ENCODE results near the gene SGIP1. TPM values are rescaled to one million over a fixed set of nuclear protein-coding genes. Genes with fewer than 3 reads are reported as not detected.

SGIP1 gene
- total and polyA plus RNA-seq, 4 donors = 2.7 to 17.0 (median 4.7) TPM

- no peaks in the 10 kb centered on the region for H3K36me3 ChIP-seq (ENCODE audit: control insufficient read depth in 4 of 4, insufficient read depth in 4 of 4, low read length in 4 of 4)
- no peaks in the 10 kb centered on the region for H3K9me3 ChIP-seq (ENCODE audit: control insufficient read depth in 4 of 4, insufficient read depth in 3 of 4, low read length in 3 of 4)
- no peak overlapping the region for H3K27ac ChIP-seq (ENCODE audit: low read depth in 1 of 2, low read length in 1 of 2)
- WGBS, 2 donors = 16 to 18% methylated on average over 1 of the region's 1 CpG
- ATAC-seq (ENCODE audit: insufficient read depth, low FRiP score) (no peak), DNase-seq (no peak)
- no peak for TF ChIP-seq CTCF (IDR thresholded peaks at IDR 0.05; ENCODE audit: control extremely low read depth, extremely low read depth)
- peaks cover 0 to 9% (median 0%) of the 10 kb centered on the region in 3 donors for H3K27me3 ChIP-seq (ENCODE audit: control insufficient read depth in 3 of 3, insufficient read depth in 3 of 3, low read length in 2 of 3)
- H3K4me3 ChIP-seq = no peak overlapping the region
- H3K9ac ChIP-seq (ENCODE audit: insufficient read depth in 1 of 2, low read length in 2 of 2) = no peak overlapping the region
- H3K4me1 ChIP-seq (ENCODE audit: control insufficient read depth in 5 of 5, insufficient read depth in 5 of 5, low read length in 5 of 5) = peaks cover 0 to 8% (median under 1%) of the 10 kb centered on the region in 5 donors
These were observed 213.5 kb downstream of the SGIP1 start for GRCh38 chr1:66747501-66747900.

GRCh38 chr1:66750577-66750976 lies 216.6 kb downstream of the SGIP1 start:
- TF ChIP-seq CTCF (IDR thresholded peaks at IDR 0.05; ENCODE audit: control extremely low read depth, extremely low read depth) = no peak
- WGBS, 2 donors = 46 to 68% methylated on average over 3 of the region's 3 CpGs
- ATAC-seq (ENCODE audit: insufficient read depth, low FRiP score) (no peak), DNase-seq (no peak)
- Histone ChIP-seq H3K9ac (ENCODE audit: insufficient read depth in 1 of 2, low read length in 2 of 2) (no peak overlapping the region), H3K27ac (ENCODE audit: low read depth in 1 of 2, low read length in 1 of 2) (no peak overlapping the region), H3K4me3 (no peak overlapping the region), H3K36me3 (ENCODE audit: control insufficient read depth in 4 of 4, insufficient read depth in 4 of 4, low read length in 4 of 4) (no peaks in the 10 kb centered on the region), H3K4me1 (ENCODE audit: control insufficient read depth in 5 of 5, insufficient read depth in 5 of 5, low read length in 5 of 5) (peaks cover 0 to 13% (median 5%) of the 10 kb centered on the region in 5 donors), H3K27me3 (ENCODE audit: control insufficient read depth in 3 of 3, insufficient read depth in 3 of 3, low read length in 2 of 3) (peaks cover 0 to 15% (median 3%) of the 10 kb centered on the region in 3 donors), H3K9me3 (ENCODE audit: control insufficient read depth in 4 of 4, insufficient read depth in 3 of 4, low read length in 3 of 4) (no peaks in the 10 kb centered on the region)

- no peak for TF ChIP-seq CTCF (IDR thresholded peaks at IDR 0.05; ENCODE audit: control extremely low read depth, extremely low read depth)
These were observed 217.2 kb downstream of the SGIP1 start for GRCh38 chr1:66751160-66751559.

More at GRCh38 chr1:66751160-66751559, 217.2 kb downstream of the SGIP1 start:
- no peak for DNase-seq
- ATAC-seq (ENCODE audit: insufficient read depth, low FRiP score) = no peak
- peaks cover 0 to 13% (median 5%) of the 10 kb centered on the region in 5 donors for H3K4me1 ChIP-seq (ENCODE audit: control insufficient read depth in 5 of 5, insufficient read depth in 5 of 5, low read length in 5 of 5)
- H3K9ac ChIP-seq (ENCODE audit: insufficient read depth in 1 of 2, low read length in 2 of 2) = no peak overlapping the region
- WGBS, 2 donors = 69% methylated on average over 4 of the region's 4 CpGs
- H3K36me3 ChIP-seq (ENCODE audit: control insufficient read depth in 4 of 4, insufficient read depth in 4 of 4, low read length in 4 of 4) = no peaks in the 10 kb centered on the region
- no peak overlapping the region for H3K27ac ChIP-seq (ENCODE audit: low read depth in 1 of 2, low read length in 1 of 2)
- H3K4me3 ChIP-seq = no peak overlapping the region
- no peaks in the 10 kb centered on the region for H3K9me3 ChIP-seq (ENCODE audit: control insufficient read depth in 4 of 4, insufficient read depth in 3 of 4, low read length in 3 of 4)
- H3K27me3 ChIP-seq (ENCODE audit: control insufficient read depth in 3 of 3, insufficient read depth in 3 of 3, low read length in 2 of 3) = peaks cover 0 to 15% (median 3%) of the 10 kb centered on the region in 3 donors
